H9 (cell line): ENCODE measurements around the gene NBL1. TPM values are rescaled to one million over a fixed set of nuclear protein-coding genes. Genes with fewer than 3 reads are reported as not detected.

Source experiments
- DNase-seq: peaks from one replicate; pipeline ENCODE4 v3.0.0-alpha.2; 2017
- H2AFZ ChIP-seq: one replicate; pipeline ENCODE4 v1.6.1; 2013; ENCODE audit warnings: mild to moderate bottlenecking, low read length, control low read depth, moderate library complexity
- H2AK5ac ChIP-seq: 2 replicates; pipeline ENCODE4 v1.6.1; 2013; ENCODE audit warnings: low read length, control low read depth, mixed read lengths; ENCODE audit not compliant: insufficient read length
- H2BK120ac ChIP-seq: one replicate; pipeline ENCODE4 v1.6.1; 2013; ENCODE audit warnings: low read depth, mild to moderate bottlenecking, low read length, control low read depth, inconsistent platforms; ENCODE audit not compliant: poor library complexity, severe bottlenecking
- H2BK12ac ChIP-seq: 2 replicates; pipeline ENCODE4 v1.6.1; 2013; ENCODE audit warnings: low read length, control low read depth, mixed read lengths, low read depth; ENCODE audit not compliant: insufficient read length
- H2BK15ac ChIP-seq: 2 replicates; pipeline ENCODE4 v1.6.1; 2013; ENCODE audit warnings: low read depth, low read length, control low read depth
- H2BK20ac ChIP-seq: one replicate; pipeline ENCODE4 v1.6.1; 2013; ENCODE audit warnings: low read depth, mild to moderate bottlenecking, low read length, control low read depth, inconsistent platforms; ENCODE audit not compliant: poor library complexity, severe bottlenecking
- H2BK5ac ChIP-seq: 2 replicates; pipeline ENCODE4 v1.6.1; 2013; ENCODE audit warnings: low read length, control low read depth, mixed read lengths; ENCODE audit not compliant: insufficient read length
- H3K14ac ChIP-seq: 2 replicates; pipeline ENCODE4 v1.6.1; 2013; ENCODE audit warnings: low read length, control low read depth; ENCODE audit not compliant: insufficient read depth
- H3K18ac ChIP-seq: 2 replicates; pipeline ENCODE4 v1.6.1; 2013; ENCODE audit warnings: low read depth, mild to moderate bottlenecking, mixed read lengths, low read length, control low read depth; ENCODE audit not compliant: insufficient read length
- H3K23ac ChIP-seq: 2 replicates; pipeline ENCODE4 v1.6.1; 2013; ENCODE audit warnings: low read length, control low read depth, mixed read lengths, low read depth; ENCODE audit not compliant: insufficient read length
- H3K23me2 ChIP-seq: 2 replicates; pipeline ENCODE4 v1.6.1; 2013; ENCODE audit warnings: low read depth, mild to moderate bottlenecking, mixed read lengths, low read length, control low read depth; ENCODE audit not compliant: insufficient read length, poor library complexity, severe bottlenecking
- H3K27ac ChIP-seq: 2 replicates; pipeline ENCODE4 v1.5.1; 2013; ENCODE audit warnings: low read length, control low read depth, mixed read lengths, low read depth; ENCODE audit not compliant: insufficient read length
- H3K27me3 ChIP-seq: 2 replicates; pipeline ENCODE4 v1.6.1; 2013; ENCODE audit warnings: low read length, control low read depth, inconsistent platforms; ENCODE audit not compliant: insufficient read depth
- H3K4ac ChIP-seq: 2 replicates; pipeline ENCODE4 v1.6.1; 2013; ENCODE audit warnings: low read depth, mild to moderate bottlenecking, control low read depth, inconsistent platforms, low read length, moderate library complexity
- H3K4me1 ChIP-seq: 2 replicates; pipeline ENCODE4 v1.6.1; 2013; ENCODE audit warnings: low read length, control low read depth, inconsistent platforms; ENCODE audit not compliant: insufficient read depth
- H3K4me2 ChIP-seq: 2 replicates; pipeline ENCODE4 v1.6.1; 2013; ENCODE audit warnings: low read length, control low read depth, mixed read lengths; ENCODE audit not compliant: insufficient read length, insufficient read depth
- H3K56ac ChIP-seq: 2 replicates; pipeline ENCODE4 v1.6.1; 2013; ENCODE audit warnings: low read depth, mild to moderate bottlenecking, mixed read lengths, low read length, control low read depth; ENCODE audit not compliant: insufficient read length
- H3K79me1 ChIP-seq: 2 replicates; pipeline ENCODE4 v1.6.1; 2013; ENCODE audit warnings: low read depth, mild to moderate bottlenecking, moderate library complexity, low read length, control low read depth, inconsistent platforms; ENCODE audit not compliant: insufficient read depth, poor library complexity, severe bottlenecking
- H3K79me2 ChIP-seq: 2 replicates; pipeline ENCODE4 v1.6.1; 2013; ENCODE audit warnings: low read length, control low read depth, inconsistent platforms; ENCODE audit not compliant: insufficient read depth
- H3K9ac ChIP-seq: 2 replicates; pipeline ENCODE4 v1.6.1; 2013; ENCODE audit warnings: low read length, control low read depth, mixed read lengths; ENCODE audit not compliant: insufficient read length; ENCODE audit errors: extremely low read depth
- H3K9me3 ChIP-seq: one replicate; pipeline ENCODE4 v1.6.1; 2013; ENCODE audit warnings: low read depth, low read length, inconsistent platforms; ENCODE audit not compliant: control insufficient read depth
- H3T11ph ChIP-seq: one replicate; pipeline ENCODE4 v1.6.1; 2013; ENCODE audit warnings: mild to moderate bottlenecking, low read length, control low read depth, inconsistent platforms
- H4K20me1 ChIP-seq: one replicate; pipeline ENCODE4 v1.6.1; 2013; ENCODE audit not compliant: control insufficient read depth, insufficient read length, insufficient read depth
- H4K5ac ChIP-seq: 2 replicates; pipeline ENCODE4 v1.6.1; 2013; ENCODE audit warnings: low read depth, mild to moderate bottlenecking, mixed read lengths, low read length, control low read depth; ENCODE audit not compliant: insufficient read length
- H4K8ac ChIP-seq: replicated peaks from 2 replicates; pipeline ENCODE4 v1.6.1; 2013; ENCODE audit warnings: low read length, control low read depth, mixed read lengths, low read depth; ENCODE audit not compliant: insufficient read length
- H4K91ac ChIP-seq: 2 replicates; pipeline ENCODE4 v1.6.1; 2013; ENCODE audit warnings: low read depth, mild to moderate bottlenecking, moderate library complexity, mixed read lengths, low read length, control low read depth; ENCODE audit not compliant: insufficient read length
- H3K27ac Mint-ChIP-seq, 3 experiments: 2 replicates in 2 of 3; 3 replicates in 1 of 3; pipeline ENCODE4 v1.8.0; 2020 to 2021; ENCODE audit warnings: mixed read lengths in 3 of 3, mild to moderate bottlenecking in 1 of 3, moderate library complexity in 1 of 3
- H3K27me3 Mint-ChIP-seq: 2 replicates; pipeline ENCODE4 v1.8.0; 2021; ENCODE audit warnings: low read depth, mild to moderate bottlenecking, moderate library complexity, mixed read lengths
- H3K36me3 Mint-ChIP-seq, 3 experiments: 2 replicates in 2 of 3; 3 replicates in 1 of 3; pipeline ENCODE4 v1.8.0; 2020 to 2021; ENCODE audit warnings: low read depth in 3 of 3, mixed read lengths in 3 of 3; ENCODE audit not compliant: insufficient read depth in 1 of 3
- H3K4me1 Mint-ChIP-seq, 2 experiments: 2 replicates each; pipeline ENCODE4 v1.8.0; 2020; ENCODE audit warnings: mixed read lengths in 2 of 2
- H3K4me3 Mint-ChIP-seq, 2 experiments: 2 replicates in 1 of 2; 3 replicates in 1 of 2; pipeline ENCODE4 v1.8.0; 2020 to 2021; ENCODE audit warnings: mild to moderate bottlenecking in 2 of 2, mixed read lengths in 2 of 2, moderate library complexity in 1 of 2
- H3K9me3 Mint-ChIP-seq, 2 experiments: 2 replicates in 1 of 2; 3 replicates in 1 of 2; pipeline ENCODE4 v1.8.0; 2020; ENCODE audit warnings: mild to moderate bottlenecking in 2 of 2, mixed read lengths in 2 of 2, moderate library complexity in 1 of 2
- CTCF ChIP-seq: fragments of 200-600 bp; sonication (generic); conservative IDR thresholded peaks from 3 replicates; pipeline ENCODE4 v1.8.0; 2021; ENCODE audit warnings: antibody characterized with exemption, mild to moderate bottlenecking
- WGBS: extraction: QIAGEN DNeasy Blood & Tissue Kit; methylation state at CpG from one replicate; pipeline ENCODE4 v1.1.7; 2013; ENCODE audit warnings: missing lambda C conversion rate, low lambda C conversion rate, mixed read lengths; ENCODE audit not compliant: insufficient read length; ENCODE audit errors: extremely low coverage; 5-methylcytosine and 5-hydroxymethylcytosine counted together
- total RNA-seq: library from RNA; stranded (reverse); gene quantifications from 2 replicates; pipeline ENCODE4 v1.2.1, GENCODE V29; 2021

NBL1 gene
- total RNA-seq, 1 experiment from 2014 or later = 6.4 TPM

- Histone ChIP-seq H3K56ac (no peak overlapping the region), H3K23me2 (no peaks in the 10 kb centered on the region), H4K8ac (no peak overlapping the region), H2BK5ac (no peak overlapping the region), H3K23ac (no peak overlapping the region), H3K79me1 (no peaks in the 10 kb centered on the region), H2BK120ac (no peak overlapping the region), H2BK12ac (no peak overlapping the region), H3K27me3 (no peaks in the 10 kb centered on the region), H3K27ac (no peak overlapping the region), H3K4ac (no peak overlapping the region), H3K18ac (no peak overlapping the region), H2BK15ac (no peak overlapping the region), H2AK5ac (no peak overlapping the region), H3K4me1 (no peaks in the 10 kb centered on the region), H3K9me3 (no peaks in the 10 kb centered on the region), H4K91ac (no peak overlapping the region), H3K4me2 (no peak overlapping the region), H3K14ac (no peak overlapping the region; the same call in 1 of the 2 replicates), H2AFZ (no peak overlapping the region), H3K9ac (no peak overlapping the region), H4K5ac (no peak overlapping the region), H3K79me2 (no peaks in the 10 kb centered on the region), H4K20me1 (no peaks in the 10 kb centered on the region), H2BK20ac (no peak overlapping the region), H3T11ph (no peak overlapping the region)
- TF ChIP-seq CTCF = no peak
- H3K27ac Mint-ChIP-seq = peak overlapping the region in 1 of 3 experiments; percentile 83; a peak in 1 of 7 replicates
- no CpG with 5 or more reads among the region's 14 CpGs for WGBS
- no peaks in the 10 kb centered on the region; a peak in 1 of 7 replicates for H3K36me3 Mint-ChIP-seq
- H3K9me3 Mint-ChIP-seq = no peaks in the 10 kb centered on the region
- H3K27me3 Mint-ChIP-seq = peaks cover 4% of the 10 kb centered on the region
- no peak overlapping the region for H3K4me3 Mint-ChIP-seq
- peaks cover 10 to 15% of the 10 kb centered on the region in 2 experiments for H3K4me1 Mint-ChIP-seq
- DNase-seq = no peak
These were observed 50.2 kb downstream of the NBL1 start for GRCh38 chr1:19694298-19694697.
